ENCODE data around the gene CDC123. TPM values are rescaled to one million over a fixed set of nuclear protein-coding genes. Genes with fewer than 3 reads are reported as not detected.

CDC123 gene
- total RNA-seq, 1 experiment from 2014 or later, result 114 TPM

DNA sequence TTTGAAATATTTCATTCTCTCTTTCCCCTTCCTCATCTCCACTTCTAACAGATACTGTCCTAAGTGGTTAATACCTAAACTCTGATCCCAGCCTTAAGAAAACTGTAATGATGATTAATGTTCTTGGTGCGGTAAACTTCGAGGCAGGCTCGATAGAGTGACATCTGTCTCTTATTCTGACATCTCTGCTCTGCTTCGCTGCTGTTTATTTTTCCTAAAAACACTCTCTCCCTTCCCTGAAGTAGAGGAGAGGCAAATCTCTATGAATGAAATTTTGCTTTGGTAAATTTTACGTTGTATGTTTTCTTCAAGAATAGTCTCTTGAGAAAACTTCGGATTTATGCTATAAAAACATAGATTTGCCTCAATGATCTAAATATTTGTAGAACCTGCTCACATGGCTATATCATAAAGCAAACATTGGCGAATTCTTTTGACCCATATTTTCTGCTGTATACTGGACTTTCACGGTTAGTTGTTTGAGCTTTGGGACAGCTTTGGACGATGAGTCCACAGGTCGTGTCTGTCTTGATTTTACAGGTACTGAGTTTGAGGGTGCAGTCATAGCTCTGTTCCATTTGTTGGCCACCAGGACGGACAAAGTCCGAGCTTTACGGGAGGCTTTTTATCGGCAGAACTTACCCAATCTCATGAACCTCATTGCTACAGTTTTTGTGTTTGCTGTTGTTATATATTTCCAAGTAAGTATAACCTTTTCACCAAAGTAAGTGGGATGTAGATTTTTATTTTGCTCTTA, 39.4 kb upstream of the CDC123 start:
- no peaks in the 10 kb centered on the region for H3K4me1 Mint-ChIP-seq (ENCODE audit: insufficient read depth, unreplicated experiment)
- ChIA-PET POLR2A (interaction anchor here (1.1 kb wide), 1 partner anchor 9 kb away, joined by 3 read pairs; no protein-coding TSS in a partner anchor), CTCF (interaction anchor here (0.6 kb wide), 1 partner anchor 170 kb away, joined by 3 read pairs; no protein-coding TSS in a partner anchor)
- no TSS peak for BruUV-seq (replicated peaks)
- intact Hi-C loops (cut with micrococcal nuclease), result no loop called here
- no peak for DNase-seq (ENCODE audit: unreplicated experiment)
- H3K36me3 Mint-ChIP-seq (ENCODE audit: insufficient read depth, unreplicated experiment), result peaks cover 58% of the 10 kb centered on the region
- H3K27me3 Mint-ChIP-seq (ENCODE audit: insufficient read depth, unreplicated experiment), result no peaks in the 10 kb centered on the region
- no peaks in the 10 kb centered on the region for H3K9me3 Mint-ChIP-seq (ENCODE audit: unreplicated experiment)
- no peak overlapping the region for H3K27ac Mint-ChIP-seq (ENCODE audit: low read depth, unreplicated experiment)
- no peak for TF ChIP-seq CTCF (IDR thresholded peaks at IDR 0.05; ENCODE audit: unreplicated experiment)
- no peak overlapping the region for H3K4me3 Mint-ChIP-seq (ENCODE audit: unreplicated experiment)

DNA sequence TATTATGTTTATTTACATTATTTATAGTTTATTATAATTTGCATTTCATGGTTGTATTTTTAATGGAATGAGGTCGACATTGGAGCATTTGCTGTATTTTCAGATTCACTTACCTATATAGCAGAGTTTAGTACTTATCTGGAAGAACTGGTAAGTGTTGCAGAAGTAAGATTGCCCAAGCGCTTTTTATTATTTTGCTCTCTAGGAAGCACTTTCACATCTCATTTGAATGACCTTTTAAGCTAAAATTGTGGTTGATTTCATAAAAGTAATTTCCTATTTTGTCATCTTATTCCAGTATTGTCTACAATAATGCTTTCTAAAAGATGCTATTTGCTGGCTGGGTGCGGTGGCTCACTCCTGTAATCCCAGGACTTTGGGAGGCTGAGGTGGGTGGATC, 37.9 kb upstream of the CDC123 start:
- H3K36me3 Mint-ChIP-seq (ENCODE audit: insufficient read depth, unreplicated experiment), result peaks cover 69% of the 10 kb centered on the region
- H3K27ac Mint-ChIP-seq (ENCODE audit: low read depth, unreplicated experiment), result no peak overlapping the region
- no peak overlapping the region for H3K4me3 Mint-ChIP-seq (ENCODE audit: unreplicated experiment)
- CTCF ChIA-PET, result no interaction called here
- intact Hi-C loops (cut with micrococcal nuclease), result no loop called here
- H3K27me3 Mint-ChIP-seq (ENCODE audit: insufficient read depth, unreplicated experiment), result no peaks in the 10 kb centered on the region
- no peak for TF ChIP-seq CTCF (IDR thresholded peaks at IDR 0.05; ENCODE audit: unreplicated experiment)
- POLR2A ChIA-PET, result no interaction called here
- H3K9me3 Mint-ChIP-seq (ENCODE audit: unreplicated experiment), result no peaks in the 10 kb centered on the region
- DNase-seq (ENCODE audit: unreplicated experiment), result no peak
- BruUV-seq (replicated peaks), result no TSS peak
- no peaks in the 10 kb centered on the region for H3K4me1 Mint-ChIP-seq (ENCODE audit: insufficient read depth, unreplicated experiment)

- intact Hi-C loops (cut with micrococcal nuclease), result no loop called here
- CTCF ChIA-PET, result no interaction called here
- BruUV-seq (replicated peaks), result no TSS peak
- no peak for DNase-seq (ENCODE audit: unreplicated experiment)
- no peaks in the 10 kb centered on the region for H3K27me3 Mint-ChIP-seq (ENCODE audit: insufficient read depth, unreplicated experiment)
- H3K4me1 Mint-ChIP-seq (ENCODE audit: insufficient read depth, unreplicated experiment), result no peaks in the 10 kb centered on the region
- no peaks in the 10 kb centered on the region for H3K9me3 Mint-ChIP-seq (ENCODE audit: unreplicated experiment)
- H3K4me3 Mint-ChIP-seq (ENCODE audit: unreplicated experiment), result no peak overlapping the region
- H3K36me3 Mint-ChIP-seq (ENCODE audit: insufficient read depth, unreplicated experiment), result peaks cover 71% of the 10 kb centered on the region
- H3K27ac Mint-ChIP-seq (ENCODE audit: low read depth, unreplicated experiment), result no peak overlapping the region
- no peak for TF ChIP-seq CTCF (IDR thresholded peaks at IDR 0.05; ENCODE audit: unreplicated experiment)
- POLR2A ChIA-PET, result no interaction called here
Measured at GRCh38 chr10:12160664-12161063, 35.3 kb upstream of the CDC123 start.

GRCh38 chr10:12162927-12163326, 33.1 kb upstream of the CDC123 start:
- intact Hi-C loops (cut with micrococcal nuclease), result no loop called here
- Mint-ChIP-seq H3K27me3 (ENCODE audit: insufficient read depth, unreplicated experiment) (no peaks in the 10 kb centered on the region), H3K27ac (ENCODE audit: low read depth, unreplicated experiment) (no peak overlapping the region), H3K9me3 (ENCODE audit: unreplicated experiment) (no peaks in the 10 kb centered on the region), H3K4me3 (ENCODE audit: unreplicated experiment) (no peak overlapping the region), H3K36me3 (ENCODE audit: insufficient read depth, unreplicated experiment) (peaks cover 68% of the 10 kb centered on the region), H3K4me1 (ENCODE audit: insufficient read depth, unreplicated experiment) (no peaks in the 10 kb centered on the region)
- CTCF ChIA-PET, result interaction anchor here (0.7 kb wide), 1 partner anchor 556 kb away, joined by 4 read pairs; no protein-coding TSS in a partner anchor
- DNase-seq (ENCODE audit: unreplicated experiment), result no peak
- no TSS peak for BruUV-seq (replicated peaks)
- POLR2A ChIA-PET, result interaction anchor here (0.7 to 1.3 kb wide), 2 partner anchors 10 to 35 kb away, joined by 4 to 5 read pairs; no protein-coding TSS in a partner anchor
- TF ChIP-seq CTCF (IDR thresholded peaks at IDR 0.05; ENCODE audit: unreplicated experiment), result no peak
